ENCODE measurements around the gene ACTR5.

Gene ACTR5

DNA sequence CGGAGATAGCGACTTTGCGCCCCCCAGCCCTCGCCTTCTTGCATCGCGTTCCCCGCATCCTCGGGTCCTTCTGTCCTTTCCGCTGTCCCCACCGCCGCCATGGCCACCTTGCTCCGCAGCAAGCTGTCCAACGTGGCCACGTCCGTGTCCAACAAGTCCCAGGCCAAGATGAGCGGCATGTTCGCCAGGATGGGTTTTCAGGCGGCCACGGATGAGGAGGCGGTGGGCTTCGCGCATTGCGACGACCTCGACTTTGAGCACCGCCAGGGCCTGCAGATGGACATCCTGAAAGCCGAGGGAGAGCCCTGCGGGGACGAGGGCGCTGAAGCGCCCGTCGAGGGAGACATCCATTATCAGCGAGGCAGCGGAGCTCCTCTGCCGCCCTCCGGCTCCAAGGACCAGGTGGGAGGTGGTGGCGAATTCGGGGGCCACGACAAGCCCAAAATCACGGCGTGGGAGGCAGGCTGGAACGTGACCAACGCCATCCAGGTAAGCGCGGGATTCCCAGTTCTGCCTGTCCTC, 23.6 kb upstream of the ACTR5 start (continued):
- TF ChIP-seq ZFP69B (tag by site-specific recombination; IDR thresholded peaks at IDR 0.05), result no peak
- TF ChIP-seq ZSCAN23 (tag by site-specific recombination; IDR thresholded peaks at IDR 0.05), result no peak
- TF ChIP-seq ZNF175 (tag by site-specific recombination; IDR thresholded peaks at IDR 0.05), result no peak
- TF ChIP-seq ZNF645 (tag by site-specific recombination; IDR thresholded peaks at IDR 0.05), result no peak
- TF ChIP-seq, protein P1, sequence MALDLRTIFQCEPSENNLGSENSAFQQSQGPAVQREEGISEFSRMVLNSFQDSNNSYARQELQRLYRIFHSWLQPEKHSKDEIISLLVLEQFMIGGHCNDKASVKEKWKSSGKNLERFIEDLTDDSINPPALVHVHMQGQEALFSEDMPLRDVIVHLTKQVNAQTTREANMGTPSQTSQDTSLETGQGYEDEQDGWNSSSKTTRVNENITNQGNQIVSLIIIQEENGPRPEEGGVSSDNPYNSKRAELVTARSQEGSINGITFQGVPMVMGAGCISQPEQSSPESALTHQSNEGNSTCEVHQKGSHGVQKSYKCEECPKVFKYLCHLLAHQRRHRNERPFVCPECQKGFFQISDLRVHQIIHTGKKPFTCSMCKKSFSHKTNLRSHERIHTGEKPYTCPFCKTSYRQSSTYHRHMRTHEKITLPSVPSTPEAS (tag by site-specific recombination; IDR thresholded peaks at IDR 0.05), result no peak
- no peak for TF ChIP-seq ZNF148 (tag by site-specific recombination; IDR thresholded peaks at IDR 0.05; ENCODE audit: borderline replicate concordance)
- peak; percentile 57; the same call in 1 of the 2 replicates for TF ChIP-seq ZNF777 (tag by site-specific recombination; IDR thresholded peaks at IDR 0.05; ENCODE audit: borderline replicate concordance)
- TF ChIP-seq KLF16 (tag by site-specific recombination; IDR thresholded peaks at IDR 0.05), result no peak

DNA sequence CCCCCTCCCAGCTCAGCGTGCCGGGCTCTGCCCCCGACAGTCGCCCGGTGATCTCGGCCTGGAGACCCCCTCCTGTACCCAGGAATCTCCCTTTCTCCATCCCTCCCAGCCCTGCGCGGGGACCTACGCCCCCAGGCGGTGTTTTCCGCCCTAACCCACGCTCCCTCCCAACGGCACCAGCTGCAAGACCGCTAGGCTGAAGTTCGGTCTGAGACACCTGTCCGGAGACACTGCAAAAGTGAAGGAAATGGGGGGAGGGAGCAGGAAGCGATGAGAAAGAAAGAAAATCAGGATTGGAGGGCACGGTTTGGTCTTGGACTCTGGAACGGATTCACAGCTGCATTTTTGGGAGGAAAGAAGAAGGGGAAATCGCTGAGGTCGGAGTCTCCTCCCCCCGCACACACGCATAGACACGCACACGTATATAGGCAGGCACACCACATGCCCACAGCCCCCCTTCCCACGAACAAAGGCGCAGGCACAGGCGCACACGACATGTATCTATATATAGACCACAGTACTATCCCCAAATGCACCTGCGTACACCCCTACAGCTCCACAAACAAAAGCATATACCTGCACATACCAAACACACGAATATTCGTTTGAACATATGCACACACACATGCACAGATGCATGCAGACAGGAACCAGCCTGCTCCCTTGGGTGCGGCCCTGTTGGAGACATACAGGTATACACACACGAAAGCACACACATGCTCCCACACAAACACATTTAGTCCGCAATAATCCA, 22.9 kb upstream of the ACTR5 start:
- ChIA-PET CTCF (interaction anchor here (0.8 to 1.4 kb wide), 3 partner anchors 24 to 82 kb away, joined by 4 to 7 read pairs (median 5); partner anchors contain the start of gene ACTR5), POLR2A (no interaction called here)
- no peak overlapping the region for H3K4me3 ChIP-seq (ENCODE audit: low read depth, low read length)
- H3K9me3 ChIP-seq (ENCODE audit: control insufficient read depth, insufficient read depth, low read depth, low read length), result no peaks in the 10 kb centered on the region
- no peaks in the 10 kb centered on the region for H3K36me3 ChIP-seq (ENCODE audit: control insufficient read depth in 2 of 2, insufficient read depth in 1 of 2, low read length in 2 of 2)
- H3K27ac ChIP-seq (ENCODE audit: extremely low read depth, low read depth, low read length), result no peak overlapping the region
- 0 out of 2 replicates have a peak, but pooled peaks cover 3% of the 10 kb centered on the region for H3K4me1 ChIP-seq (ENCODE audit: control insufficient read depth, insufficient read depth, low read length)
- no peak for TF ChIP-seq ZNF366 (tag by site-specific recombination; conservative IDR thresholded peaks at IDR 0.05)
- no peak for TF ChIP-seq PRDM6 (tag by site-specific recombination; IDR thresholded peaks at IDR 0.05)
- no peak for TF ChIP-seq SP3 (tag by site-specific recombination; IDR thresholded peaks at IDR 0.05)
- no peak for TF ChIP-seq ZNF510 (tag by site-specific recombination; IDR thresholded peaks at IDR 0.05; ENCODE audit: insufficient replicate concordance)
- TF ChIP-seq ZNF571 (tag by site-specific recombination; IDR thresholded peaks at IDR 0.05), result no peak
- no peak for TF ChIP-seq GLI4 (tag by site-specific recombination; IDR thresholded peaks at IDR 0.05)
- no peak for TF ChIP-seq KLF16 (tag by site-specific recombination; IDR thresholded peaks at IDR 0.05)
- no peak for TF ChIP-seq ZFP37 (tag by site-specific recombination; IDR thresholded peaks at IDR 0.05)
- TF ChIP-seq ZNF311 (tag by site-specific recombination; IDR thresholded peaks at IDR 0.05; ENCODE audit: borderline replicate concordance), result no peak
- TF ChIP-seq, protein P2, sequence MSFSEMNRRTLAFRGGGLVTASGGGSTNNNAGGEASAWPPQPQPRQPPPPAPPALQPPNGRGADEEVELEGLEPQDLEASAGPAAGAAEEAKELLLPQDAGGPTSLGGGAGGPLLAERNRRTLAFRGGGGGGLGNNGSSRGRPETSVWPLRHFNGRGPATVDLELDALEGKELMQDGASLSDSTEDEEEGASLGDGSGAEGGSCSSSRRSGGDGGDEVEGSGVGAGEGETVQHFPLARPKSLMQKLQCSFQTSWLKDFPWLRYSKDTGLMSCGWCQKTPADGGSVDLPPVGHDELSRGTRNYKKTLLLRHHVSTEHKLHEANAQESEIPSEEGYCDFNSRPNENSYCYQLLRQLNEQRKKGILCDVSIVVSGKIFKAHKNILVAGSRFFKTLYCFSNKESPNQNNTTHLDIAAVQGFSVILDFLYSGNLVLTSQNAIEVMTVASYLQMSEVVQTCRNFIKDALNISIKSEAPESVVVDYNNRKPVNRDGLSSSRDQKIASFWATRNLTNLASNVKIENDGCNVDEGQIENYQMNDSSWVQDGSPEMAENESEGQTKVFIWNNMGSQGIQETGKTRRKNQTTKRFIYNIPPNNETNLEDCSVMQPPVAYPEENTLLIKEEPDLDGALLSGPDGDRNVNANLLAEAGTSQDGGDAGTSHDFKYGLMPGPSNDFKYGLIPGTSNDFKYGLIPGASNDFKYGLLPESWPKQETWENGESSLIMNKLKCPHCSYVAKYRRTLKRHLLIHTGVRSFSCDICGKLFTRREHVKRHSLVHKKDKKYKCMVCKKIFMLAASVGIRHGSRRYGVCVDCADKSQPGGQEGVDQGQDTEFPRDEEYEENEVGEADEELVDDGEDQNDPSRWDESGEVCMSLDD (tag by site-specific recombination; IDR thresholded peaks at IDR 0.05), result no peak
- TF ChIP-seq ZNF629 (tag by site-specific recombination; IDR thresholded peaks at IDR 0.05), result no peak
- TF ChIP-seq ZNF645 (tag by site-specific recombination; IDR thresholded peaks at IDR 0.05), result no peak
- no peak for TF ChIP-seq PRDM1 (tag by site-specific recombination; IDR thresholded peaks at IDR 0.05)
- TF ChIP-seq MEIS1 (CRISPR knock-in tag; IDR thresholded peaks at IDR 0.05; ENCODE audit: borderline replicate concordance), result no peak
- no peak for TF ChIP-seq ZNF266 (tag by site-specific recombination; IDR thresholded peaks at IDR 0.05; ENCODE audit: low read depth)
- TF ChIP-seq ZNF776 (tag by site-specific recombination; IDR thresholded peaks at IDR 0.05; ENCODE audit: borderline replicate concordance), result no peak
- no peak for TF ChIP-seq ZNF626 (tag by site-specific recombination; IDR thresholded peaks at IDR 0.05)
- peak; percentile 47 for TF ChIP-seq GLIS2 (tag by site-specific recombination; IDR thresholded peaks at IDR 0.05)
- no peak for TF ChIP-seq ZNF701 (tag by site-specific recombination; IDR thresholded peaks at IDR 0.05)

All from HEK293 (cell line).